Measurements from ENCODE around the gene KCNMA1. TPM values are rescaled to one million over a fixed set of nuclear protein-coding genes. Genes with fewer than 3 reads are reported as not detected.

KCNMA1 gene
- total RNA-seq, 1 experiment from 2014 or later, result 0.45 TPM

DNA sequence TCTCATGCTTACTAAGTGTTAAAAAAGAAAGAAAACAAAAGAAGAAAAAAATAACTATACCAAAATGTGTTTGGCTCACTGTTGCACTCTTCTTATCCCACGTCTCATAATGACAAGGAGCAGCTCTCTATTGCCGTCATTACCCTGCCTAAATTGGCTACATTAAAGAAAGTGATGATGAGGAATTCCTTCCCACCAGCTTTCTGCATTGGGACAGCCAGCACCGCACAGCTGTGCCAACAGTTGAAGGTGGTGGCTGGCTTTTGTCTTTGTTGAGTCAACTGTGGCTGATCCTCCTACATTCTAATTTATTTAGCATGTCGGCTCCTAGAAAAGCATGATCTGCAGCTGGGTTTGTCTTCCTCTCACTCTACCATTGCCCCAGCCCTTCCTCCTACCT, 751.8 kb downstream of the KCNMA1 start:
- CTCF ChIA-PET, result no interaction called here
- H3K27ac Mint-ChIP-seq (ENCODE audit: unreplicated experiment), result no peak overlapping the region
- no peaks in the 10 kb centered on the region for H3K4me1 Mint-ChIP-seq (ENCODE audit: low read depth, unreplicated experiment)
- TF ChIP-seq, protein P1, sequence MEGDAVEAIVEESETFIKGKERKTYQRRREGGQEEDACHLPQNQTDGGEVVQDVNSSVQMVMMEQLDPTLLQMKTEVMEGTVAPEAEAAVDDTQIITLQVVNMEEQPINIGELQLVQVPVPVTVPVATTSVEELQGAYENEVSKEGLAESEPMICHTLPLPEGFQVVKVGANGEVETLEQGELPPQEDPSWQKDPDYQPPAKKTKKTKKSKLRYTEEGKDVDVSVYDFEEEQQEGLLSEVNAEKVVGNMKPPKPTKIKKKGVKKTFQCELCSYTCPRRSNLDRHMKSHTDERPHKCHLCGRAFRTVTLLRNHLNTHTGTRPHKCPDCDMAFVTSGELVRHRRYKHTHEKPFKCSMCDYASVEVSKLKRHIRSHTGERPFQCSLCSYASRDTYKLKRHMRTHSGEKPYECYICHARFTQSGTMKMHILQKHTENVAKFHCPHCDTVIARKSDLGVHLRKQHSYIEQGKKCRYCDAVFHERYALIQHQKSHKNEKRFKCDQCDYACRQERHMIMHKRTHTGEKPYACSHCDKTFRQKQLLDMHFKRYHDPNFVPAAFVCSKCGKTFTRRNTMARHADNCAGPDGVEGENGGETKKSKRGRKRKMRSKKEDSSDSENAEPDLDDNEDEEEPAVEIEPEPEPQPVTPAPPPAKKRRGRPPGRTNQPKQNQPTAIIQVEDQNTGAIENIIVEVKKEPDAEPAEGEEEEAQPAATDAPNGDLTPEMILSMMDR (IDR thresholded peaks at IDR 0.05; ENCODE audit: unreplicated experiment), result no peak
- intact Hi-C loops (cut with micrococcal nuclease; ENCODE audit: unreplicated experiment), result no loop called here
- no TSS peak for BruUV-seq (replicated peaks)
- H3K9me3 Mint-ChIP-seq (ENCODE audit: low read depth, unreplicated experiment), result no peaks in the 10 kb centered on the region
- no peak for DNase-seq
- peaks cover 23% of the 10 kb centered on the region for H3K27me3 Mint-ChIP-seq (ENCODE audit: unreplicated experiment)
- H3K4me3 Mint-ChIP-seq (ENCODE audit: low read depth, unreplicated experiment), result no peak overlapping the region
- no peaks in the 10 kb centered on the region for H3K36me3 Mint-ChIP-seq (ENCODE audit: insufficient read depth, unreplicated experiment)

DNA sequence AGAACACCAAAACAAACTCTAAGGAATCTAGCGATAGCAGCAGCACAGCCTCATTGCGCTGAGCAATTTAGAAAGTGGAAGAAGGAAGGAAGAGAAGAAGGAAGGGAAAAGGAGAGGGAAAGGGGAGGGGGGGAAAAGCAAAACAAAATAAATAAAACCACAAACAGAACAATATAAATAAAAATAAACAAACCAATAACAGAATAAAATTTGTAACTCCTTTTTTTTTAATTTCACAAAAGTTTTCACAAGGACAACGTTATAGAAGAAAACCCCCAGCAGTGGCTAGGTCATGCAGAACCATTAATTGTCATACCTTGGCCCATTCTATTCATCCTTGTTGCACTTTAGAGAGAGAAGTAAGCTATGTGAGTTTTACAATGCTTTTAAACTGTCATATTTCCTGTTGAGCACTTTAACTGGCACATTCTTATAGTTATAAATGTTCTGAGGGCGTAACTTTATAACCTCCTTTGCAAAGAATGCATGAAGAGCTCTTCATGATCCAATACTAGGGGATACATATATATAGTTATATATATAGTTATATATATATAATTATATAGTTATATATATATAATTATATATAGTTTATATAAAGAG, 752.8 kb downstream of the KCNMA1 start:
- CTCF ChIA-PET, result no interaction called here
- no TSS peak for BruUV-seq (replicated peaks)
- Mint-ChIP-seq H3K36me3 (ENCODE audit: insufficient read depth, unreplicated experiment) (no peaks in the 10 kb centered on the region), H3K4me3 (ENCODE audit: low read depth, unreplicated experiment) (no peak overlapping the region), H3K9me3 (ENCODE audit: low read depth, unreplicated experiment) (no peaks in the 10 kb centered on the region), H3K27me3 (ENCODE audit: unreplicated experiment) (peaks cover 29% of the 10 kb centered on the region), H3K4me1 (ENCODE audit: low read depth, unreplicated experiment) (no peaks in the 10 kb centered on the region), H3K27ac (ENCODE audit: unreplicated experiment) (no peak overlapping the region)
- intact Hi-C loops (cut with micrococcal nuclease; ENCODE audit: unreplicated experiment), result no loop called here
- no peak for DNase-seq
- TF ChIP-seq, protein P1 (IDR thresholded peaks at IDR 0.05; ENCODE audit: unreplicated experiment), result no peak

DNA sequence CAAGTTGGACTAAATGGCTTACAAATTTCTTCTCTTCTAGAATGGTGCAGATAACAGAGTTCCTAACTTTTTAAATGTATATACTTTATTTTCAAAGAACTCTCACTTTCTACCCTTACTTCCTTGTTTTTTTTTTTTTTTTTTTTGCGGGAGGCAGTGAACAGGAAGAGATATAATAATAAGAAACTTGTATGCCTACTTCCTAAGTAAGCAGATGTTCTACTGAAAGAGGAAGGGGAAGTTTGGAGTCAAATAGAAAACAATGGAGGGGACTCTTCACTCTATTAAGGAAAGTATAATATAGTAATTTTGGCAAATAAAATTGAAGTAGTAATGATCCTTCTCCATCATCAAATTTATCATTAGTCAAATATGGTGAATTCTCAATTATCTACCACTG, 754.0 kb downstream of the KCNMA1 start:
- Mint-ChIP-seq H3K4me3 (ENCODE audit: low read depth, unreplicated experiment) (no peak overlapping the region), H3K27me3 (ENCODE audit: unreplicated experiment) (peaks cover 29% of the 10 kb centered on the region), H3K27ac (ENCODE audit: unreplicated experiment) (no peak overlapping the region), H3K36me3 (ENCODE audit: insufficient read depth, unreplicated experiment) (no peaks in the 10 kb centered on the region), H3K9me3 (ENCODE audit: low read depth, unreplicated experiment) (no peaks in the 10 kb centered on the region), H3K4me1 (ENCODE audit: low read depth, unreplicated experiment) (no peaks in the 10 kb centered on the region)
- no TSS peak for BruUV-seq (replicated peaks)
- CTCF ChIA-PET, result no interaction called here
- intact Hi-C loops (cut with micrococcal nuclease; ENCODE audit: unreplicated experiment), result no loop called here
- DNase-seq, result no peak
- TF ChIP-seq, protein P1 (IDR thresholded peaks at IDR 0.05; ENCODE audit: unreplicated experiment), result no peak

DNA sequence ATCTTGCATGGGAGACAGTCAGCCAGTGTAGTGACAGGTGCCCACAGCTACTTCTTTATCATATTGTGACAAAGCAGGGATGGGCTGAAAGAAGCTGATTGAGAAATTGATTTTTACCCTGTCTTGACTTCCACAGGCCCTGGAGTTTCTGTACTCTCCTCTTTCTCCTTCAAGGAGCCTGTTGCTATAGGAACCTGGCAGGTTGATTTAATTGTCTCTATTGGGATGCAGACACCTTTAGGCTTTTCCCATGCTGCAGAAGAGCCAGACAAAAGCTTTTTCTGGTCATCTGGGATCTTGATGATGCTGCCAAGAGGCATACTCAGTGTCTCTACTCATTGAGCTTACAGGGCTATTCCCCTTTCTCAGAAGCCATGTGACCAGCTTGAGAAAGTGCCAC, 754.8 kb downstream of the KCNMA1 start:
- H3K9me3 Mint-ChIP-seq (ENCODE audit: low read depth, unreplicated experiment), result no peaks in the 10 kb centered on the region
- no peak overlapping the region for H3K4me3 Mint-ChIP-seq (ENCODE audit: low read depth, unreplicated experiment)
- H3K4me1 Mint-ChIP-seq (ENCODE audit: low read depth, unreplicated experiment), result no peaks in the 10 kb centered on the region
- TF ChIP-seq, protein P1 (IDR thresholded peaks at IDR 0.05; ENCODE audit: unreplicated experiment), result no peak
- no peak for DNase-seq
- CTCF ChIA-PET, result no interaction called here
- BruUV-seq (replicated peaks), result no TSS peak
- H3K27ac Mint-ChIP-seq (ENCODE audit: unreplicated experiment), result no peak overlapping the region
- intact Hi-C loops (cut with micrococcal nuclease; ENCODE audit: unreplicated experiment), result no loop called here
- H3K36me3 Mint-ChIP-seq (ENCODE audit: insufficient read depth, unreplicated experiment), result no peaks in the 10 kb centered on the region
- H3K27me3 Mint-ChIP-seq (ENCODE audit: unreplicated experiment), result peaks cover 29% of the 10 kb centered on the region
